ENCODE data around the gene ERVK3-1. TPM values are rescaled to one million over a fixed set of nuclear protein-coding genes. Genes with fewer than 3 reads are reported as not detected.
"Not testable (repeated sequence)": the region's sequence is repeated elsewhere in the genome, so short reads cannot be mapped to it uniquely, and the experiment has no call there.

Gene ERVK3-1
- total RNA-seq, 2 donors from 2014 or later: 30.3 to 37.8 TPM

GRCh38 chr19:58326914-58327726 is 21.9 kb downstream of the ERVK3-1 start, which contains the start of gene ZSCAN22:
Gene ZSCAN22 (plus strand): TSS chr19:58326994. CDS start chr19:58334803, 7,809 bp downstream.
- Mint-ChIP-seq H3K36me3 (peaks cover 4 to 8% of the 10 kb centered on the region in 2 donors), H3K9me3 (no peaks in the 10 kb centered on the region)
- ATAC-seq: peak; percentile 90 to 92

GRCh38 chr19:58328999-58329398 is 23.8 kb downstream of the ERVK3-1 start:
- Mint-ChIP-seq H3K9me3 (no peaks in the 10 kb centered on the region), H3K36me3 (no peaks in the 10 kb centered on the region), H3K27ac (no peak overlapping the region)
- ATAC-seq: no peak
- no peak for DNase-seq (ENCODE audit: low spot score in 2 of 2)

More at GRCh38 chr19:58326914-58327726, 21.9 kb downstream of the ERVK3-1 start, which contains the start of gene ZSCAN22:
- peak; percentile 87 to 91 for DNase-seq (ENCODE audit: low spot score in 2 of 2)
- no peak within 1 kb of the TSS for H3K27ac Mint-ChIP-seq

DNA sequence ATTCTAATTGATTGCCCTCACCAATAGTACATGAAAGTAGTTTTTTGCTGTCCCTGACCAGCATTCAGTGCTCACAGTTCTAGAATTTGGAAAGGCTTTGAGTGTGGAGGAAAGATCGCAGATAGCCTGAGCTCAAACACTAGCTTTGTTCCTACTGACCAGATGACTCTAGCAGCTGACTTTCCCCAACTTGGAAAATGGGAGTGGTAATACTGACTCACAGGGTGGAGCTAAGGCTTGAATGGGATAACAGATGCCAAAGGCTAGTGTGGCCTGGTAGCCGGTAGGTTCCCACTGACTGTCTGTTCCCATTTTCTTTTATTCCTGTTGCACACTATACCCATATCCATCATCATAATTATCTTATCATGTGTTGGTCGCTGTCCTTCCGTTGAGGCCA is 25.3 kb downstream of the ERVK3-1 start:
- H3K9me3 Mint-ChIP-seq: no peaks in the 10 kb centered on the region
- no peak for ATAC-seq
- DNase-seq (ENCODE audit: low spot score in 2 of 2): no peak
- peaks cover 6 to 7% of the 10 kb centered on the region in 2 donors for H3K36me3 Mint-ChIP-seq
- no peak overlapping the region for H3K27ac Mint-ChIP-seq

DNA sequence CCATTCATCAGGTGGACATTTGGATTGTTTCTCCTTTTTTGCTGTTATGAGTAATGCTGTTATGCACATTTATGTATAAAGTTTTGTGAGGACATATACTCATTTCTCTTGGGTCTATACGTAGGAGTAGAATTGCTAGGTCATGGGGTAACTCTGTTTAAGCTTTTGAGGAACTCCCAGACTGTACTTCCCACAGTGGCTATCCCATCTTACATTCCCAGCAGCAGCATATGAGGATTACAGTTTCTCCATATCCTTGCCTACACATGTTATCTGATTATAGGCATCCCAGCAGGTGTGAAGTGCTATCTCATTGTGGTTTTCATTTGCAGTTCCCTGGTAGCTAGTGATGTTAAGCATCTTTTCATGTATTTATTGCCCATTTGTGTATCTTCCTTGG is 27.5 kb downstream of the ERVK3-1 start:
- Mint-ChIP-seq H3K9me3 (no peaks in the 10 kb centered on the region), H3K27ac (no peak overlapping the region), H3K36me3 (peaks cover 8 to 13% of the 10 kb centered on the region in 2 donors)
- no peak for ATAC-seq
- no peak for DNase-seq (ENCODE audit: low spot score in 2 of 2)

DNA sequence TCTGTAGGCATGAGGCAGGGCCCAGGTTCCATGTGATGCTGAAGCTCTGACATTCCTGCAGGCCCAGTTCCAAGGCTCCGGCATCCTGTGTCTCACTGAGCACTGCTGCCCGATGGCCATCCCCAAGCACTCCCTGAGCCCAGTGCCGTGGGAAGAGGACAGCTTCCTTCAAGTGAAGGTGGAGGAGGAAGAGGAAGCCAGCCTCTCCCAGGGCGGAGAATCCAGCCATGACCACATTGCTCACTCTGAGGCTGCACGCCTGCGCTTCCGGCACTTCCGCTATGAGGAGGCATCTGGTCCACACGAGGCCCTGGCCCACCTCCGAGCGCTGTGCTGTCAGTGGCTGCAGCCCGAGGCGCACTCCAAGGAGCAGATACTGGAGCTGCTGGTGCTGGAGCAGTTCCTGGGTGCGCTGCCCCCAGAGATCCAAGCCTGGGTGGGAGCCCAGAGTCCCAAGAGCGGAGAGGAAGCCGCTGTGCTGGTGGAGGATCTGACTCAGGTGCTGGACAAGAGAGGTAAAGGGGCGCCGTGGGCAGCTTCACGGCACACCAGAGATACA is 29.6 kb downstream of the ERVK3-1 start:
- Mint-ChIP-seq H3K27ac (peak overlapping the region in 1 of 2 donors; percentile 60), H3K36me3 (peaks cover 21 to 29% of the 10 kb centered on the region in 2 donors), H3K9me3 (peaks cover 0 to 4% of the 10 kb centered on the region in 2 donors)
- DNase-seq (ENCODE audit: low spot score in 2 of 2): no peak
- ATAC-seq: no peak

GRCh38 chr19:58335630-58336029 is 30.5 kb downstream of the ERVK3-1 start:
- no peak overlapping the region for H3K27ac Mint-ChIP-seq
- peaks cover 0 to 4% of the 10 kb centered on the region in 2 donors for H3K9me3 Mint-ChIP-seq
- peaks cover 25 to 34% of the 10 kb centered on the region in 2 donors for H3K36me3 Mint-ChIP-seq
- ATAC-seq (no peak), DNase-seq (ENCODE audit: low spot score in 2 of 2) (no peak)

GRCh38 chr19:58336216-58336615 is 31.0 kb downstream of the ERVK3-1 start:
- peaks cover 0 to 4% of the 10 kb centered on the region in 2 donors for H3K9me3 Mint-ChIP-seq
- H3K36me3 Mint-ChIP-seq: peaks cover 25 to 34% of the 10 kb centered on the region in 2 donors
- H3K27ac Mint-ChIP-seq: no peak overlapping the region
- ATAC-seq: no peak
- no peak for DNase-seq (ENCODE audit: low spot score in 2 of 2)

GRCh38 chr19:58336820-58337219 is 31.6 kb downstream of the ERVK3-1 start:
- no peak overlapping the region for H3K27ac Mint-ChIP-seq
- H3K36me3 Mint-ChIP-seq: peaks cover 25 to 34% of the 10 kb centered on the region in 2 donors
- ATAC-seq (no peak), DNase-seq (ENCODE audit: low spot score in 2 of 2) (no peak)
- peaks cover 0 to 4% of the 10 kb centered on the region in 2 donors for H3K9me3 Mint-ChIP-seq

GRCh38 chr19:58338336-58338735 is 33.2 kb downstream of the ERVK3-1 start:
- Mint-ChIP-seq H3K9me3 (peaks cover 0 to 4% of the 10 kb centered on the region in 2 donors), H3K36me3 (peaks cover 30 to 34% of the 10 kb centered on the region in 2 donors), H3K27ac (no peak overlapping the region)
- ATAC-seq: no peak
- no peak for DNase-seq (ENCODE audit: low spot score in 2 of 2)

DNA sequence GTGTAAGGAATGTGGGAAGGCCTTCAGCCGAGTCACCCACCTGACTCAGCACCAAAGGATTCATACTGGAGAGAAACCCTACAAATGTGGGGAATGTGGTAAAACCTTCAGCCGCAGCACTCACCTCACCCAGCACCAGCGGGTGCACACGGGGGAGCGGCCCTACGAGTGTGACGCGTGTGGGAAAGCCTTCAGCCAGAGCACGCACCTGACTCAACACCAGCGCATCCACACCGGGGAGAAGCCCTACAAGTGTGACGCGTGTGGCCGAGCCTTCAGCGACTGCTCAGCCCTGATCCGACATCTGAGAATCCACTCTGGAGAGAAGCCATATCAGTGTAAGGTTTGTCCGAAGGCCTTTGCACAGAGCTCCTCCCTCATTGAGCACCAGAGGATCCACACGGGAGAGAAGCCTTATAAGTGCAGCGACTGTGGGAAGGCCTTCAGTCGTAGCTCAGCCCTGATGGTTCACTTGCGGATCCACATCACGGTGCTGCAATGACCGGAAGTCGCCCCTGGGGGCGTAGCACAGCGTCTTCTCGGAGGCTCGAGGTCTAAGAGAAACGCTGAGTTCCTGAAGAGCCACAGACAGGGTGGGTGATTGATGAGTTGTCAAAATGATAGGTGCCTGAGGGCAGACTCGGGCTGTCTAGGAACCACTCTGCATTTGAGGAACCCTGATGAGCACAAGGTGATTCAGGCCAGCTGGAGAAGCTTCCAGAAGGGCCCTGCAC is 33.8 kb downstream of the ERVK3-1 start:
- DNase-seq (ENCODE audit: low spot score in 2 of 2): no peak
- H3K36me3 Mint-ChIP-seq: peaks cover 30 to 34% of the 10 kb centered on the region in 2 donors
- ATAC-seq: peak in 1 of 2 donors; percentile 13
- H3K9me3 Mint-ChIP-seq: peaks cover 0 to 4% of the 10 kb centered on the region in 2 donors
- H3K27ac Mint-ChIP-seq: no peak overlapping the region

DNA sequence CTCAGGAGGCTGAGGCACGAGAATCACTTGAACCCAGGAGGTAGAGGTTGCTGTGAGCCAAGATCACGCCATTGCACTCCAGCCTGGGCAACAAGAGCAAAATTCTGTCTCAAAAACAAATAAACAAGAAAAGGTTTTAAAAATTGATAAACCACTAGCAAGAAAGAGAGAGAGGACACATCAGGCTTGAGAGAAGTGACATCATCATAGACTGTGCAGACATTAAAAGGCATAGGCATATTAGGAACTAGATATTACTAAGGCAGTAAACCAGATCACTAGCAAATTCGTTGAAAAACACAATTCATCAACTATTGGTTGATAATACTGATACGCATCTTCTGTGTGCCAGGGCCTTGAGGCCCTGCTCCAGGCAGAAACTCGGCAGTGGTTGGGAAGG is 40.4 kb downstream of the ERVK3-1 start:
- ATAC-seq (no peak), DNase-seq (ENCODE audit: low spot score in 2 of 2) (no peak)
- H3K9me3 Mint-ChIP-seq: no peaks in the 10 kb centered on the region
- peak overlapping the region; percentile 56 to 84 for H3K27ac Mint-ChIP-seq
- H3K36me3 Mint-ChIP-seq: peaks cover 10 to 14% of the 10 kb centered on the region in 2 donors

GRCh38 chr19:58346961-58347929 is 42.1 kb downstream of the ERVK3-1 start:
- Mint-ChIP-seq H3K36me3 (peaks cover 20 to 24% of the 10 kb centered on the region in 2 donors), H3K27ac (peak overlapping the region; percentile 84 to 94), H3K9me3 (no peaks in the 10 kb centered on the region)
- DNase-seq (ENCODE audit: low spot score in 2 of 2): peak; percentile 84 to 92
- ATAC-seq: peak; percentile 97 to 99

- H3K36me3 Mint-ChIP-seq: peaks cover 20 to 24% of the 10 kb centered on the region in 2 donors
- H3K9me3 Mint-ChIP-seq; DNase-seq (ENCODE audit: low spot score in 2 of 2): not testable (repeated sequence)
- peak in 1 of 2 donors; percentile 6 for ATAC-seq
- peak overlapping the region; percentile 84 to 94 for H3K27ac Mint-ChIP-seq
Measured at GRCh38 chr19:58348080-58348479, 42.9 kb downstream of the ERVK3-1 start.

DNA sequence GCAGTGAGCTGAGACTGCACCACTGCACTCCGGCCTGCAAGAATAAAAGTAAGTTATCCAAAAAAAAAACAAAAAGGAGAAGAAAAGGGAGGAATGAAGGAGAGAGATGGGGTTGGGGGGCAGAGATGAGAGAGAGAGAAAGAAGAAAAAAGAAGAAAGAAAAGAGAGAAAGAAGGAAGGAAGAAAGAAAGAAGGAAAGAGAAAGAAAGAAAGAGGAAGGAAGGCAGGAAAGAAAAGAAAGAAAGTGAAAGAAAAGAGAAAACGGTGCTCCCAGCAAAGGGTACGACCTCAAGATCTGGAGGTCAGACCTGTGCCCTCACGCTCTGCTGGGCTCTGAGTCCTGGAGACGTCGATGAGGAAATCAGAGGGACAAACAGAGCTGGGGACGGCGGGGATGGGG is 44.4 kb downstream of the ERVK3-1 start:
- Mint-ChIP-seq H3K9me3 (no peaks in the 10 kb centered on the region), H3K36me3 (peaks cover 20 to 24% of the 10 kb centered on the region in 2 donors), H3K27ac (peak overlapping the region in 1 of 2 donors; percentile 49)
- DNase-seq (ENCODE audit: low spot score in 2 of 2): no peak
- ATAC-seq: no peak

DNA sequence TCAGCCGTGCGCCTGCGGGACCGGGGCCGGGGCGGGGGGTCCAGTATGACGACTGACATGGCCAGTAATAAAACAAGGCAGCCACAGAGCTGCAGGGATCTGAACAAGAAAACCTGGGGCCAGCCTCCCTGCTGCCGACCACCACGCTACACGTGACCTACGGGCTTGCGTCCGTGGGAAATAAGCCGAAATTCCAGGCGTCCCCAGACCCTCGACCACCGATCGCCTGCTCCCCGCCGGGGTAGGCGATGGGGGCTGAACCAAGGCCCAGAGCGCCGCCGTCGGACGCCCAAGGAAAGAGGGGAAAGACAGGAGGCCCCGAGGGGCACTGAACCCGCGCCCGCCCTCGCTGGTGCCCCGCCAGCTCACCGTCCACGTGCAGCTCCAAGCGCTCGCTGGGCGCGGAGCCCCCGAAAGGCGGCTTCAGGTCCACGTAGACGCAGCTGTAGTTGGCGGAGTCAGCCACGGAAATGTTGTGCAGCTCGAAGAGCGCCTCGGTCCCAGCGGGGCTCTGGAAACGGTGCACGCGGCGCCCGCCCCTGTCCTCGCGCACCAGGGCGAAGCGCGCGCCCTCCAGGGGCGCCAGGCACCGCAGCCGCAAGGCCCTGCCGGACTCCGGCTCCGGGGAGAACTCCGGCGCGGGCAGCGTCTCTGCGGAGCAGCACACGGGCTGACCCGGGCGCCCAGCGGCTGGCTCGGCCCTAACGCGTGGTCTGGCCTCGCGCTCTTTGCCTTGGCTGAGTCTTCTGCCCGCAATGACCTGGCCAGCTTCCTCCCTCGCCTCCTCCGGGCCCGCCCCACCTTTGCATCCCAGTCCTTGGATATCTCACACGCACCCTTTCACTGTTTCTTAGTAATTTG is 45.1 kb downstream of the ERVK3-1 start:
- Mint-ChIP-seq H3K27ac (peak overlapping the region in 1 of 2 donors; percentile 49), H3K9me3 (no peaks in the 10 kb centered on the region), H3K36me3 (peaks cover 20 to 24% of the 10 kb centered on the region in 2 donors)
- DNase-seq (ENCODE audit: low spot score in 2 of 2) (no peak), ATAC-seq (no peak)
